IMR-90 (cell line): ENCODE results near the gene TMEM144. TPM values are rescaled to one million over a fixed set of nuclear protein-coding genes. Genes with fewer than 3 reads are reported as not detected.

Source experiments
- ATAC-seq: fragments of 200-7000 bp; cut with Tn5 transposase; 2 replicates; pipeline ENCODE4 v1.9.1; 2020; ENCODE audit warnings: low read depth, mild to moderate bottlenecking, moderate library complexity
- BruUV-seq: library from RNA; stranded (reverse); fragments of 400-500 nt; replicated peaks from 2 replicates; lab custom pipeline; 2021; lab: Mats Ljungman, UMichigan
- CTCF ChIA-PET: fragments of 300-600 bp; formaldehyde crosslinking; extraction: SDS; loops from one replicate; lab custom pipeline; 2021; ENCODE audit warnings: antibody characterized with exemption; lab: Yijun Ruan, JAX
- POLR2A ChIA-PET: fragments of 300-600 bp; sonication (Branson Sonifier 250); formaldehyde crosslinking; loops from one replicate; lab custom pipeline; 2022; ENCODE audit warnings: antibody characterized with exemption; ENCODE audit not compliant: unreplicated experiment; lab: Charles Lee
- DNase-seq: peaks from one replicate; pipeline ENCODE4 v3.0.0; 2013
- H2AFZ ChIP-seq: replicated peaks from 2 replicates; pipeline ENCODE3; 2013; ENCODE audit warnings: low read length, mild to moderate bottlenecking; ENCODE audit not compliant: poor library complexity
- H2AK5ac ChIP-seq: 2 replicates; pipeline ENCODE4 v1.6.1; 2013; ENCODE audit warnings: low read depth, low read length, inconsistent platforms
- H2AK9ac ChIP-seq: replicated peaks from 2 replicates; pipeline ENCODE3; 2013; ENCODE audit warnings: mild to moderate bottlenecking, low read depth, low read length, moderate library complexity; ENCODE audit not compliant: poor library complexity
- H2BK120ac ChIP-seq: 2 replicates; pipeline ENCODE4 v1.6.1; 2013; ENCODE audit warnings: low read depth, low read length, inconsistent platforms
- H2BK15ac ChIP-seq: 3 replicates; pipeline ENCODE4 v1.6.1; 2013; ENCODE audit warnings: low read depth, low read length, inconsistent platforms
- H2BK20ac ChIP-seq: 2 replicates; pipeline ENCODE4 v1.6.1; 2013; ENCODE audit warnings: low read depth, mild to moderate bottlenecking, inconsistent platforms, low read length, moderate library complexity
- H2BK5ac ChIP-seq: 2 replicates; pipeline ENCODE4 v1.6.1; 2013; ENCODE audit warnings: mild to moderate bottlenecking, low read depth, low read length, inconsistent platforms; ENCODE audit not compliant: poor library complexity, severe bottlenecking
- H3K14ac ChIP-seq: replicated peaks from 2 replicates; pipeline ENCODE4 v1.6.1; 2013; ENCODE audit warnings: low read depth, low read length, inconsistent platforms
- H3K18ac ChIP-seq: 2 replicates; pipeline ENCODE4 v1.6.1; 2013; ENCODE audit warnings: low read depth, low read length, control low read depth
- H3K23ac ChIP-seq: 2 replicates; pipeline ENCODE4 v1.6.1; 2013; ENCODE audit warnings: low read depth, low read length, inconsistent platforms
- H3K27ac ChIP-seq: 2 replicates; pipeline ENCODE4 v1.5.1; 2013; ENCODE audit warnings: mild to moderate bottlenecking, control low read depth, low read length; ENCODE audit not compliant: insufficient read depth
- H3K27me3 ChIP-seq: 2 replicates; pipeline ENCODE4 v1.6.1; 2013; ENCODE audit warnings: low read length; ENCODE audit not compliant: control insufficient read depth, insufficient read depth
- H3K36me3 ChIP-seq: 2 replicates; pipeline ENCODE4 v1.6.1; 2013; ENCODE audit warnings: low read length, mixed read lengths; ENCODE audit not compliant: control insufficient read depth, insufficient read depth
- H3K4ac ChIP-seq: 2 replicates; pipeline ENCODE4 v1.6.1; 2013; ENCODE audit warnings: low read depth, low read length, inconsistent platforms
- H3K4me1 ChIP-seq: 2 replicates; pipeline ENCODE4 v1.6.1; 2013; ENCODE audit warnings: low read length, mixed read lengths; ENCODE audit not compliant: control insufficient read depth, insufficient read depth
- H3K4me2 ChIP-seq: 2 replicates; pipeline ENCODE4 v1.6.1; 2013; ENCODE audit warnings: low read depth, mild to moderate bottlenecking, control low read depth, low read length, moderate library complexity
- H3K4me3 ChIP-seq: 2 replicates; pipeline ENCODE4 v1.5.1; 2013; ENCODE audit warnings: low read depth, mild to moderate bottlenecking, control low read depth, low read length, moderate library complexity; ENCODE audit not compliant: insufficient read depth
- H3K56ac ChIP-seq: 2 replicates; pipeline ENCODE4 v1.6.1; 2013; ENCODE audit warnings: low read length, inconsistent platforms; ENCODE audit not compliant: insufficient read depth; ENCODE audit errors: extremely low read depth
- H3K79me1 ChIP-seq, 2 experiments: 2 replicates each; pipeline ENCODE4 v1.6.1; 2013; ENCODE audit warnings: low read length in 2 of 2, inconsistent platforms in 1 of 2, low read depth in 1 of 2
- H3K9ac ChIP-seq: 2 replicates; pipeline ENCODE4 v1.6.1; 2013; ENCODE audit warnings: low read depth, low read length, control low read depth
- H3K9me1 ChIP-seq: 2 replicates; pipeline ENCODE4 v1.6.1; 2013; ENCODE audit warnings: low read length, inconsistent platforms; ENCODE audit not compliant: insufficient read depth
- H3K9me3 ChIP-seq: 2 replicates; pipeline ENCODE4 v1.6.1; 2013; ENCODE audit warnings: low read length; ENCODE audit not compliant: control insufficient read depth, insufficient read depth
- H4K20me1 ChIP-seq: 2 replicates; pipeline ENCODE4 v1.6.1; 2013; ENCODE audit warnings: low read length, inconsistent platforms; ENCODE audit not compliant: insufficient read depth
- H4K5ac ChIP-seq: 2 replicates; pipeline ENCODE4 v1.6.1; 2013; ENCODE audit warnings: mild to moderate bottlenecking, low read depth, low read length, control low read depth
- H4K8ac ChIP-seq, 2 experiments: 2 replicates each; pipeline ENCODE4 v1.6.1; 2013; ENCODE audit warnings: low read depth in 2 of 2, low read length in 2 of 2, control low read depth in 1 of 2, inconsistent platforms in 1 of 2
- H4K91ac ChIP-seq: 2 replicates; pipeline ENCODE4 v1.6.1; 2013; ENCODE audit warnings: low read depth, low read length, inconsistent platforms; ENCODE audit not compliant: insufficient read depth
- CEBPB ChIP-seq: IDR thresholded peaks from 2 replicates; pipeline ENCODE4 v1.6.1; 2012; ENCODE audit warnings: low read depth, low read length, improper control_type of control experiment
- CTCF ChIP-seq: conservative IDR thresholded peaks from 2 replicates; pipeline ENCODE4 v1.5.1; 2012; ENCODE audit warnings: mild to moderate bottlenecking, low read depth, low read length, improper control_type of control experiment
- RAD21 ChIP-seq: IDR thresholded peaks from 2 replicates; pipeline ENCODE4 v1.6.1; 2012; ENCODE audit warnings: low read length, improper control_type of control experiment
- SMC3 ChIP-seq: fragments of 150-350 bp; IDR thresholded peaks from 2 replicates; pipeline ENCODE4 v1.6.1; 2016; ENCODE audit warnings: low read depth, mild to moderate bottlenecking, antibody characterized with exemption, low read length, moderate library complexity
- WGBS, 2 experiments: methylation state at CpG; one replicate each; pipeline versions ENCODE4 v1.1.5 to v1.1.7; 2013; ENCODE audit warnings: missing lambda C conversion rate in 2 of 2; ENCODE audit not compliant: insufficient read length in 1 of 2; ENCODE audit errors: extremely low coverage in 2 of 2; 5-methylcytosine and 5-hydroxymethylcytosine counted together
- dilution Hi-C: fragments of 300-500 bp; cut with HindIII; formaldehyde crosslinking; loops from one replicate; pipeline ENCODE4 v1.14.3; 2018; ENCODE audit warnings: low sequenced_read_pairs; ENCODE audit not compliant: unreplicated experiment
- in situ Hi-C: fragments of 300-500 bp; cut with MboI; formaldehyde crosslinking; loops from 3 replicates; pipeline ENCODE4 v1.14.3; 2019; ENCODE audit warnings: low sequenced_read_pairs, inconsistent platforms, mixed read lengths
- intact Hi-C: fragments of 100-400 bp; cut with micrococcal nuclease; formaldehyde crosslinking; loops from 2 replicates; pipeline ENCODE4 v1.10.0; 2022
- polyA plus RNA-seq, 3 experiments: library from polyadenylated mRNA; depleted of rRNA; stranded (reverse); fragments of >200 nt; gene quantifications; 2 replicates each; pipeline ENCODE4 v1.2.3, GENCODE V29; 2012; ENCODE audit warnings: low replicate concordance in 1 of 3
- total RNA-seq: library from RNA; depleted of rRNA; stranded (reverse); fragments of >200 nt; gene quantifications from 2 replicates; pipeline ENCODE4 v1.2.3, GENCODE V29; 2012

Gene TMEM144
- total and polyA plus RNA-seq, 2 of the 4 experiments (the other 2 are of a cell fraction): 0.58 to 2.2 TPM

GRCh38 chr4:158259955-158260575, 49.8 kb downstream of the TMEM144 start:
- H4K5ac ChIP-seq: no peak overlapping the region
- no peak overlapping the region for H4K91ac ChIP-seq
- H3K4me3 ChIP-seq: no peak overlapping the region
- in situ Hi-C loops: loop anchor here (5.0 to 25.0 kb wide), 3 partner anchors 362 to 927 kb away; no protein-coding TSS in a partner anchor
- no peak overlapping the region for H3K27ac ChIP-seq
- H3K4ac ChIP-seq: no peak overlapping the region
- BruUV-seq: no TSS peak
- H3K56ac ChIP-seq: no peak overlapping the region
- no peaks in the 10 kb centered on the region for H3K4me1 ChIP-seq
- intact Hi-C loops: loop anchor here (1.0 to 10.0 kb wide), 5 partner anchors 88 to 1185 kb away; partner anchors contain the start of gene GASK1B
- H2AK5ac ChIP-seq: no peak overlapping the region
- peak; percentile 77 for TF ChIP-seq SMC3
- peak; percentile 54 for TF ChIP-seq CTCF
- TF ChIP-seq RAD21: peak; percentile 70
- no peak for TF ChIP-seq CEBPB
- no peak overlapping the region for H2BK120ac ChIP-seq
- H2AFZ ChIP-seq: no peak overlapping the region
- no peak overlapping the region for H4K8ac ChIP-seq
- H2AK9ac ChIP-seq: no peak overlapping the region
- no peaks in the 10 kb centered on the region for H3K27me3 ChIP-seq
- no peak overlapping the region for H3K4me2 ChIP-seq
- H3K36me3 ChIP-seq: no peaks in the 10 kb centered on the region
- H3K14ac ChIP-seq: no peak overlapping the region
- H3K23ac ChIP-seq: no peak overlapping the region
- DNase-seq (peak; percentile 42), ATAC-seq (peak; percentile 83)
- WGBS, 2 experiments: no CpG with 5 or more reads among the region's 3 CpGs
- ChIA-PET CTCF (interaction anchor here (0.6 to 1.4 kb wide), 5 partner anchors 151 to 365 kb away, joined by 3 to 11 read pairs (median 4); no protein-coding TSS in a partner anchor), POLR2A (no interaction called here)
- H2BK15ac ChIP-seq: no peak overlapping the region
- H2BK20ac ChIP-seq: no peak overlapping the region
- no peak overlapping the region for H3K9ac ChIP-seq
- no peaks in the 10 kb centered on the region for H3K9me3 ChIP-seq
- dilution Hi-C loops: no loop called here
- no peaks in the 10 kb centered on the region for H4K20me1 ChIP-seq
- no peaks in the 10 kb centered on the region for H3K79me1 ChIP-seq
- H3K18ac ChIP-seq: no peak overlapping the region
- no peaks in the 10 kb centered on the region for H3K9me1 ChIP-seq
- no peak overlapping the region for H2BK5ac ChIP-seq
